ENCODE results near the gene ERMP1.

DNA sequence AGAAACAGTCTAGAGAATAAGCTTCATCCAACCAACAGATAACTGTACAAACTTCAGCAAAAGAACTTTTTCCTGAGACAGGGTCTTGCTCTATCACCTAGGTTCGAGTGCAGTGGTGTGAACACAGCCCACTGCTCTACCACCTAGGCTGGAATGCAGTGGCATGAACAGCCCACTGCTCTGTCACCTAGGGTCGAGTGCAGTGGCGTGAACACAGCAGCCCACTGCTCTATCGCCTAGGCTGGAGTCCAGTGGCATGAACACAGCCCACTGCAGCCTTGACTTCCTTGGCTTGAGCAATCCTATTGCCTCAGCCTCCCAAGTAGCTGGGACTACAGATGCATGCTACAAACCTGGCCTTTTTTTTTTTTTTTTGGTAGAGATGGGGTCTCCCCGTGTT lies 43.4 kb downstream of the ERMP1 start:
- TF ChIP-seq, protein P1, sequence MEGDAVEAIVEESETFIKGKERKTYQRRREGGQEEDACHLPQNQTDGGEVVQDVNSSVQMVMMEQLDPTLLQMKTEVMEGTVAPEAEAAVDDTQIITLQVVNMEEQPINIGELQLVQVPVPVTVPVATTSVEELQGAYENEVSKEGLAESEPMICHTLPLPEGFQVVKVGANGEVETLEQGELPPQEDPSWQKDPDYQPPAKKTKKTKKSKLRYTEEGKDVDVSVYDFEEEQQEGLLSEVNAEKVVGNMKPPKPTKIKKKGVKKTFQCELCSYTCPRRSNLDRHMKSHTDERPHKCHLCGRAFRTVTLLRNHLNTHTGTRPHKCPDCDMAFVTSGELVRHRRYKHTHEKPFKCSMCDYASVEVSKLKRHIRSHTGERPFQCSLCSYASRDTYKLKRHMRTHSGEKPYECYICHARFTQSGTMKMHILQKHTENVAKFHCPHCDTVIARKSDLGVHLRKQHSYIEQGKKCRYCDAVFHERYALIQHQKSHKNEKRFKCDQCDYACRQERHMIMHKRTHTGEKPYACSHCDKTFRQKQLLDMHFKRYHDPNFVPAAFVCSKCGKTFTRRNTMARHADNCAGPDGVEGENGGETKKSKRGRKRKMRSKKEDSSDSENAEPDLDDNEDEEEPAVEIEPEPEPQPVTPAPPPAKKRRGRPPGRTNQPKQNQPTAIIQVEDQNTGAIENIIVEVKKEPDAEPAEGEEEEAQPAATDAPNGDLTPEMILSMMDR (IDR thresholded peaks at IDR 0.05; ENCODE audit: low read depth, low read length): no peak
- no peak for TF ChIP-seq POLR2A (IDR thresholded peaks at IDR 0.05; ENCODE audit: extremely low read depth, insufficient read length)
